ENCODE measurements around the gene BDH1.
"Not testable (repeated sequence)": the region's sequence is repeated elsewhere in the genome, so short reads cannot be mapped to it uniquely, and the experiment has no call there.

BDH1 gene

GRCh38 chr3:197577366-197578074 is 21.8 kb upstream of the BDH1 start:
- DNase-seq: no peak

- DNase-seq: no peak
These were observed 21.1 kb upstream of the BDH1 start for GRCh38 chr3:197576838-197577237.

- no peak for DNase-seq
These were observed 19.6 kb upstream of the BDH1 start for GRCh38 chr3:197575362-197575761.

- DNase-seq: not testable (repeated sequence)
These were observed 18.7 kb upstream of the BDH1 start for GRCh38 chr3:197574396-197574991.

GRCh38 chr3:197573048-197573767 is 17.4 kb upstream of the BDH1 start:
- DNase-seq: no peak

- not testable (repeated sequence) for DNase-seq
These were observed 16.1 kb upstream of the BDH1 start for GRCh38 chr3:197571880-197572172.

GRCh38 chr3:197571074-197571879 is 15.5 kb upstream of the BDH1 start:
- DNase-seq: not testable (repeated sequence)

- not testable (repeated sequence) for DNase-seq
These were observed 13.7 kb upstream of the BDH1 start for GRCh38 chr3:197569433-197569832.

GRCh38 chr3:197567904-197568681 is 12.3 kb upstream of the BDH1 start:
- no peak for DNase-seq

GRCh38 chr3:197566155-197566554 is 10.4 kb upstream of the BDH1 start:
- DNase-seq: not testable (repeated sequence)

GRCh38 chr3:197564097-197564843 is 8.5 kb upstream of the BDH1 start:
- DNase-seq: no peak

- no peak for DNase-seq
These were observed 6.9 kb upstream of the BDH1 start for GRCh38 chr3:197562398-197563251.

GRCh38 chr3:197561926-197562325 is 6.2 kb upstream of the BDH1 start:
- DNase-seq: no peak

GRCh38 chr3:197559651-197560050 is 3.9 kb upstream of the BDH1 start:
- no peak for DNase-seq

GRCh38 chr3:197554562-197555280 is 1.0 kb downstream of the BDH1 start:
- peak; percentile 89 for DNase-seq

- no peak for DNase-seq
These were observed 1.6 kb downstream of the BDH1 start for GRCh38 chr3:197554196-197554561.

GRCh38 chr3:197552198-197552597 is 3.6 kb downstream of the BDH1 start:
- no peak for DNase-seq

GRCh38 chr3:197550489-197550888 is 5.3 kb downstream of the BDH1 start:
- no peak for DNase-seq

GRCh38 chr3:197549261-197549885 is 6.4 kb downstream of the BDH1 start:
- no peak for DNase-seq
